Transverse colon (tissue), 4 donors: ENCODE data around the gene ZMAT5. TPM values are rescaled to one million over a fixed set of nuclear protein-coding genes. Genes with fewer than 3 reads are reported as not detected.
"Not testable (repeated sequence)": the region's sequence is repeated elsewhere in the genome, so short reads cannot be mapped to it uniquely, and the experiment has no call there.

Experiments
- DNase-seq: peaks from one replicate; pipeline ENCODE4 v3.0.0-alpha.2; 2019
- H3K27ac ChIP-seq, 4 donors: fragments of 200-600 bp; sonication (generic); 2 replicates each; pipeline ENCODE4 v1.5.1; 2016 to 2018; ENCODE audit warnings: inconsistent platforms in 4 of 4
- H3K27me3 ChIP-seq: fragments of 200-600 bp; sonication (generic); 2 replicates; pipeline ENCODE4 v1.5.1; 2017; ENCODE audit warnings: inconsistent platforms
- H3K36me3 ChIP-seq, 4 donors: fragments of 200-600 bp; sonication (generic); 2 replicates each; pipeline ENCODE4 v1.5.1; 2017 to 2019; ENCODE audit warnings: inconsistent platforms in 4 of 4
- H3K4me1 ChIP-seq, 4 donors: fragments of 200-600 bp; sonication (generic); 2 replicates each; pipeline ENCODE4 v1.5.1; 2017 to 2020; ENCODE audit warnings: inconsistent platforms in 4 of 4
- H3K4me3 ChIP-seq, 4 donors: fragments of 200-600 bp; sonication (generic); 1 replicate in 1 of 4; 2 replicates in 3 of 4; pipeline versions ENCODE4 v1.5.1 to v1.6.1; 2017 to 2019; ENCODE audit warnings: inconsistent platforms in 4 of 4
- H3K9me3 ChIP-seq, 2 donors: fragments of 200-600 bp; sonication (generic); 2 replicates each; pipeline ENCODE4 v1.5.1; 2017 to 2019; ENCODE audit warnings: inconsistent platforms in 2 of 2
- CTCF ChIP-seq, 5 experiments: fragments of 200-600 bp in 3 of 5; fragments of 450-650 bp in 2 of 5; sonication (generic) in 3 of 5; IDR thresholded peaks; 1 replicate in 2 of 5; 2 replicates in 3 of 5; pipeline ENCODE4 v1.5.1; 2016 to 2017; ENCODE audit warnings: antibody characterized with exemption in 5 of 5, inconsistent platforms in 3 of 5, mild to moderate bottlenecking in 2 of 5, moderate library complexity in 1 of 5
- EP300 ChIP-seq: sonication (generic); formaldehyde crosslinking; IDR thresholded peaks from one replicate; pipeline ENCODE4 v1.6.1; 2017; ENCODE audit warnings: antibody characterized with exemption, low read depth
- POLR2A ChIP-seq: fragments of 450-650 bp; IDR thresholded peaks from one replicate; pipeline ENCODE4 v1.6.1; 2016; ENCODE audit warnings: antibody characterized with exemption, mild to moderate bottlenecking, moderate library complexity
- POLR2AphosphoS5 ChIP-seq, 3 donors: sonication (generic); formaldehyde crosslinking; IDR thresholded peaks; one replicate each; pipeline ENCODE4 v1.6.1; 2016; ENCODE audit warnings: antibody characterized with exemption in 3 of 3
- WGBS, 2 donors: methylation state at CpG; one replicate each; pipeline ENCODE4 v1.1.5; 2018; ENCODE audit warnings: low coverage in 1 of 2; 5-methylcytosine and 5-hydroxymethylcytosine counted together
- in situ Hi-C, 4 donors: fragments of 200-750 bp; cut with MboI; loops; one replicate each; pipeline versions ENCODE4 v1.15.0 to v1.15.1; 2017; ENCODE audit warnings: low sequenced_read_pairs in 3 of 4, low pct_ligation_motif_present in 1 of 4, low pct_unique_long_range_greater_than_20kb in 1 of 4
- intact Hi-C: fragments of 100-400 bp; cut with DNase I; formaldehyde crosslinking; loops from one replicate; pipeline ENCODE4 v1.15.1; 2023; ENCODE audit warnings: low total_unique reads
- total RNA-seq, 4 donors: library from RNA; depleted of rRNA; stranded (reverse); fragments of >200 nt; gene quantifications; one replicate each; pipeline ENCODE4 v1.1.0, GENCODE V29; 2016

ZMAT5 gene
- total RNA-seq, 4 donors from 2014 or later = 13.8 to 20.2 (median 19.1) TPM; not detected in 1

DNA sequence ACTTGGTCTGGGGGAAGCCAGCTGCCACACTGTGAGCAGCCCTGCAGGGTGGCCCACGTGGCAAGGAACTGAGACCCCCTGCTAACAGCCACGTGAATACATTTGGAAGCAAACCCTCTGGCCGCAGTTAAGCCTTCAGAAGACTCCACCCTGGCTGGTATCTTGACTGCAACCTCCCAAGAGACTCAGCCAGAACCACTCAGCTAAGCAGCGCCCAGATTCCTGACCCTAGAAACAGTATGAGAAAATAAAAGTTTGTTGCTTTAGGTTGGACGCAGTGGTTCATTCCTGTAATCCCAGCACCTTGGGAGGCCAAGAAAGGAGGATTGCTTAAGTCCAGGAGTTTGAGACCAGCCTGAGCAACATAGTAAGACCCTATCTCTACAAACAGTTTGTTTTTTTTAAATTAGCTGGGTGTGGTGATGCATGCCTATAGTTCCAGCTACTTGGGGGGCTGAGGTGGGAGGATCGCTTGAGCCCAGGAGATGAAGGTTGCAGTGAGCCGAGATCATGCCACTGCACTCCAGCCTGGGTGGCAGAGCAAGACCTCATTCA is 8.7 kb downstream of the ZMAT5 start:
- no peak overlapping the region for H3K4me3 ChIP-seq
- H3K9me3 ChIP-seq = no peaks in the 10 kb centered on the region
- WGBS, 2 donors = 53 to 89% methylated on average over 2 to 7 of the region's 7 CpGs

GRCh38 chr22:29757096-29757495 is 9.7 kb downstream of the ZMAT5 start:
- in situ Hi-C loops = no loop called here
- no peaks in the 10 kb centered on the region for H3K4me1 ChIP-seq
- no peak overlapping the region for H3K4me3 ChIP-seq
- H3K9me3 ChIP-seq = no peaks in the 10 kb centered on the region
- H3K36me3 ChIP-seq = no peaks in the 10 kb centered on the region
- 83 to 86% methylated on average over 1 to 3 of the region's 3 CpGs for WGBS, 2 donors
- no peak overlapping the region for H3K27ac ChIP-seq
- TF ChIP-seq POLR2AphosphoS5 (IDR thresholded peaks at IDR 0.05) = no peak
- no peak for TF ChIP-seq CTCF (IDR thresholded peaks at IDR 0.05)
- TF ChIP-seq POLR2A = no peak
- TF ChIP-seq EP300 = no peak
- no peak for DNase-seq
- no peaks in the 10 kb centered on the region for H3K27me3 ChIP-seq
- intact Hi-C loops = no loop called here

More for the DNA sequence above, 8.7 kb downstream of the ZMAT5 start:
- Histone ChIP-seq H3K36me3 (no peaks in the 10 kb centered on the region), H3K4me1 (no peaks in the 10 kb centered on the region), H3K27me3 (no peaks in the 10 kb centered on the region), H3K27ac (no peak overlapping the region)
- intact Hi-C loops = no loop called here
- no peak for DNase-seq
- in situ Hi-C loops = no loop called here
- no peak for TF ChIP-seq POLR2A
- TF ChIP-seq POLR2AphosphoS5 (IDR thresholded peaks at IDR 0.05) = no peak
- no peak for TF ChIP-seq EP300
- TF ChIP-seq CTCF (IDR thresholded peaks at IDR 0.05) = no peak

DNA sequence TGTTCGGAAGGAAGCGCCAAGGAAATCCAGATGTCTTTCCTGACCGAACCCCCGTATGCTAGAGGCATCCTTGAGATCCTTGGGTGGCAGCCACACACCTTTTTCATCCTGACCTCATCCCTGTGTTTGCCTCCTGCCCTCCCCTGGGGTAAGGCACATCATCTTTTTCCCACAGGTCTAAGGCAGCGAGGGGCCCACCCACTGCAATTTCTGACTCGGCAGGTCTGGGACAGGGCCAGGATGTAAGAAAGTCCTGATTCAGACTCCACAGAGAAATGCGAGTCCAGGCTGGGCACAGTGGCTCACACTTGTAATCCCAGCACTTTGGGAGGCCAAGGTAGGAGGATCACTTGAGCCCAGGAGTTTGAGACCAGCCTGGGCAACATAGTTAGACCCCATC is 10.5 kb downstream of the ZMAT5 start:
- TF ChIP-seq POLR2AphosphoS5 (IDR thresholded peaks at IDR 0.05) (no peak), EP300 (no peak), POLR2A (no peak), CTCF (IDR thresholded peaks at IDR 0.05) (no peak)
- H3K4me1 ChIP-seq = no peaks in the 10 kb centered on the region
- DNase-seq = no peak
- intact Hi-C loops (no loop called here), in situ Hi-C loops (no loop called here)
- H3K4me3 ChIP-seq = no peak overlapping the region
- WGBS, 2 donors = 79% methylated on average over 7 of the region's 7 CpGs; no CpG with 5 or more reads in 1 of the 2 donors
- H3K36me3 ChIP-seq = no peaks in the 10 kb centered on the region
- no peak overlapping the region for H3K27ac ChIP-seq
- no peaks in the 10 kb centered on the region for H3K9me3 ChIP-seq
- H3K27me3 ChIP-seq = no peaks in the 10 kb centered on the region

DNA sequence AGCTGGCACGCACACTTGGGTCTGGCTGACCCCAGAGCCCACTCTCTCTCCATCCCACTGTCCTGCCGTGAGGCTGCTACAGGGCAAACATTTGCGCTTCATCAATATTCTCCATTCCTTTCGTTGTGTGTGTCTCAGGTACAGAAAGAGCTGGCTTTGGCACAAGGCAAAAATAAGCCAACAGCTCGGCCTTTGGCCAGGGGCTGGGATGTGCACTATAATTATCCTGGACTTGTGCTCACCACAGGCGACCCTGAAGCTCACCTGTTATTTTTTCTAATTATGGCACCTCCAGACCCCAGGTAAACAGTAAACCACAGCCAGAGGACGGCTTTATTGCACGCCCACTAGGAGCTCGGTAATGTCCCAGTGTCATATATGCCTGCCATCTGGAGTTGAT is 10.9 kb downstream of the ZMAT5 start:
- in situ Hi-C loops = no loop called here
- Histone ChIP-seq H3K27ac (no peak overlapping the region), H3K27me3 (no peaks in the 10 kb centered on the region), H3K4me3 (no peak overlapping the region), H3K36me3 (no peaks in the 10 kb centered on the region), H3K4me1 (no peaks in the 10 kb centered on the region), H3K9me3 (no peaks in the 10 kb centered on the region)
- intact Hi-C loops = no loop called here
- 88% methylated on average over 9 of the region's 9 CpGs; no CpG with 5 or more reads in 1 of the 2 donors for WGBS, 2 donors
- DNase-seq = no peak
- TF ChIP-seq CTCF (IDR thresholded peaks at IDR 0.05) = no peak
- no peak for TF ChIP-seq POLR2A
- TF ChIP-seq EP300 = no peak
- no peak for TF ChIP-seq POLR2AphosphoS5 (IDR thresholded peaks at IDR 0.05)

DNA sequence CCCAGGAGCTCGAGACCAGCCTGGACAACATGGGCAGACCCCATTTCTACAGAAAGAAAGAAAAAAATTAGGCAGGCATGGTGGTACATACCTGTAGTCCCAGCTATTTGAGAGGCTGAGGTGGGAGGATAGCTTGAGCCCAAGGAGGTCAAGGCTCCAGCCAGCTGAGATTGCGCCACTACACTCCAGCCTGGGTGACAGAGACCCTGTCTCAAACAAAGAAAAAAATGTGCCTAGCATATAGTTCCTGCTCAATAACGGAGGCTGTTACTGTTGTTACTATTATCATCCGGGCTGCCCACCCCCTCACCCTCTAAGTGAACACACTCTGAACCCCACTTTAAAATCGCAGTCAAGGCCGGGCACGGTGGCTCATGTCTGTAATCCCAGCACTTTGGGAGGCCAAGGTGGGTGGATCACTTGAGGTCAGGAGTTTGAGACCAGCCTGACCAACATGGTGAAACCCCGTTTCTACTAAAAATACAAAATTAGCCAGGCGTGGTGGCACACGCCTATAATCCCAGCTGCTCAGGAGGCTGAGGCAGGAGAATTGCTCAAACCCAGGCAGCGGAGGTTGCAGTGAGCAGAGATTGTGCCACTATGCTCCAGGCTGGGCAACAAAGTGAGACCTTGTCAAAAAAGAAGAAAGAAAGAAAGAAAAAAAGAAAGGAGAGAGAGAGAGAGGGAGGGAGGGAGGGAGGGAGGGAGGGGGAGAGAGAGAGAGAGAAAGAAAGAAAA is 12.0 kb downstream of the ZMAT5 start:
- DNase-seq, intact Hi-C loops, H3K4me1 ChIP-seq, H3K4me3 ChIP-seq, H3K27me3 ChIP-seq, H3K27ac ChIP-seq, H3K9me3 ChIP-seq, in situ Hi-C loops, H3K36me3 ChIP-seq: not testable (repeated sequence)
- WGBS, 2 donors = 87 to 100% methylated on average over 1 to 11 of the region's 11 CpGs
